HL-60 (cell line): Measurements from ENCODE around the gene CPT1B.

ENCODE experiments used
- GABPA ChIP-seq: IDR thresholded peaks from 2 replicates; pipeline ENCODE4 v1.6.1; 2012; ENCODE audit warnings: low read depth
- POLR2AphosphoS5 ChIP-seq: IDR thresholded peaks from 2 replicates; pipeline ENCODE4 v1.6.1; 2012; ENCODE audit warnings: low read depth
- SPI1 ChIP-seq: IDR thresholded peaks from 2 replicates; pipeline ENCODE4 v1.6.1; 2012; ENCODE audit warnings: low read depth, mild to moderate bottlenecking, borderline replicate concordance
- TF ChIP-seq, protein P1 (sequence below): IDR thresholded peaks from one replicate; pipeline ENCODE4 v1.5.1; 2011; ENCODE audit warnings: low read length, control low read depth, inconsistent platforms; ENCODE audit not compliant: insufficient read depth
- TF ChIP-seq, protein P2 (sequence below): IDR thresholded peaks from 2 replicates; pipeline ENCODE4 v1.6.1; 2012; ENCODE audit warnings: low read depth; ENCODE audit not compliant: insufficient replicate concordance

DNA sequence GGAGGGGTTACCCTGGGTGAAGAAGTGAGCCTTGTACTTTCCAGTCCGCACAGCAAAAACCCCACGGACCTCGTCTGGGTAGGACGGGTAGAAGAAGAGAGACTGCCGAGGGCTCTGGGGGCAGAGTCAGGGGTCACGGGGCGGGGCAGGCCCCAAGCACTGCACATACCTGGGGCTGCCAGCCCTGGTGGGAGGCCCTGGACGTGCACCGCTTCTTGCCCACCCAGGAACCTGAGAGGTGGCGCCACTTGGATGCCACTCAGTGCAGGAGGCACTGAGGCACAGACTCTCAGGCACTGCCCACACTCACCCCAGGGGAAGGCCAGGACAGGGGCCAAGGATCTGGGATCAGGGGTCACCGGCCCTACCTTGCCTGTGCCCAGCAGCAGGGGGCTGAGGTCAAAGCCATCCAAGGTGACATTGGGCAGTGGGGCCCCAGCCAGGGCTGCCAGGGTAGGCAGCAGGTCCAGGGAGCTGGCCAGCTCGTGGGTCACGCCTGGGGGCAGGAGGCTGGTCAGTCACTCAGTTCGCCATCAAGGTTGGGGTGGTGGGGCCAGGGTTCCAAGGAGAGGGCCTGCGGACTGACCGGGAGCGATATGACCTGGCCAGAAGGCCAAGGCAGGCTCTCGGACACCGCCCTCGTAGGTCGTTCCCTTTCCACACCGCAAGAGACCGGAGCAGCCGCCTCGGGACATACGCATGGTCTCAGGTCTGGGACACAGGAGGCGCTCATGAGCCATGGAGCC lies 47.5 kb upstream of the CPT1B start:
- TF ChIP-seq, protein P1, sequence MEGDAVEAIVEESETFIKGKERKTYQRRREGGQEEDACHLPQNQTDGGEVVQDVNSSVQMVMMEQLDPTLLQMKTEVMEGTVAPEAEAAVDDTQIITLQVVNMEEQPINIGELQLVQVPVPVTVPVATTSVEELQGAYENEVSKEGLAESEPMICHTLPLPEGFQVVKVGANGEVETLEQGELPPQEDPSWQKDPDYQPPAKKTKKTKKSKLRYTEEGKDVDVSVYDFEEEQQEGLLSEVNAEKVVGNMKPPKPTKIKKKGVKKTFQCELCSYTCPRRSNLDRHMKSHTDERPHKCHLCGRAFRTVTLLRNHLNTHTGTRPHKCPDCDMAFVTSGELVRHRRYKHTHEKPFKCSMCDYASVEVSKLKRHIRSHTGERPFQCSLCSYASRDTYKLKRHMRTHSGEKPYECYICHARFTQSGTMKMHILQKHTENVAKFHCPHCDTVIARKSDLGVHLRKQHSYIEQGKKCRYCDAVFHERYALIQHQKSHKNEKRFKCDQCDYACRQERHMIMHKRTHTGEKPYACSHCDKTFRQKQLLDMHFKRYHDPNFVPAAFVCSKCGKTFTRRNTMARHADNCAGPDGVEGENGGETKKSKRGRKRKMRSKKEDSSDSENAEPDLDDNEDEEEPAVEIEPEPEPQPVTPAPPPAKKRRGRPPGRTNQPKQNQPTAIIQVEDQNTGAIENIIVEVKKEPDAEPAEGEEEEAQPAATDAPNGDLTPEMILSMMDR: no peak
- no peak for TF ChIP-seq SPI1
- no peak for TF ChIP-seq POLR2AphosphoS5
- TF ChIP-seq, protein P2, sequence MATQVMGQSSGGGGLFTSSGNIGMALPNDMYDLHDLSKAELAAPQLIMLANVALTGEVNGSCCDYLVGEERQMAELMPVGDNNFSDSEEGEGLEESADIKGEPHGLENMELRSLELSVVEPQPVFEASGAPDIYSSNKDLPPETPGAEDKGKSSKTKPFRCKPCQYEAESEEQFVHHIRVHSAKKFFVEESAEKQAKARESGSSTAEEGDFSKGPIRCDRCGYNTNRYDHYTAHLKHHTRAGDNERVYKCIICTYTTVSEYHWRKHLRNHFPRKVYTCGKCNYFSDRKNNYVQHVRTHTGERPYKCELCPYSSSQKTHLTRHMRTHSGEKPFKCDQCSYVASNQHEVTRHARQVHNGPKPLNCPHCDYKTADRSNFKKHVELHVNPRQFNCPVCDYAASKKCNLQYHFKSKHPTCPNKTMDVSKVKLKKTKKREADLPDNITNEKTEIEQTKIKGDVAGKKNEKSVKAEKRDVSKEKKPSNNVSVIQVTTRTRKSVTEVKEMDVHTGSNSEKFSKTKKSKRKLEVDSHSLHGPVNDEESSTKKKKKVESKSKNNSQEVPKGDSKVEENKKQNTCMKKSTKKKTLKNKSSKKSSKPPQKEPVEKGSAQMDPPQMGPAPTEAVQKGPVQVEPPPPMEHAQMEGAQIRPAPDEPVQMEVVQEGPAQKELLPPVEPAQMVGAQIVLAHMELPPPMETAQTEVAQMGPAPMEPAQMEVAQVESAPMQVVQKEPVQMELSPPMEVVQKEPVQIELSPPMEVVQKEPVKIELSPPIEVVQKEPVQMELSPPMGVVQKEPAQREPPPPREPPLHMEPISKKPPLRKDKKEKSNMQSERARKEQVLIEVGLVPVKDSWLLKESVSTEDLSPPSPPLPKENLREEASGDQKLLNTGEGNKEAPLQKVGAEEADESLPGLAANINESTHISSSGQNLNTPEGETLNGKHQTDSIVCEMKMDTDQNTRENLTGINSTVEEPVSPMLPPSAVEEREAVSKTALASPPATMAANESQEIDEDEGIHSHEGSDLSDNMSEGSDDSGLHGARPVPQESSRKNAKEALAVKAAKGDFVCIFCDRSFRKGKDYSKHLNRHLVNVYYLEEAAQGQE: no peak
- TF ChIP-seq GABPA: no peak
